GM23248 (cell line): ENCODE results near the gene PPP1R15B.

Source experiments
- EZH2 ChIP-seq: fragments of 200-600 bp; sonication (generic); IDR thresholded peaks from 2 replicates; pipeline ENCODE4 v1.6.1; 2018; ENCODE audit warnings: antibody characterized with exemption, mild to moderate bottlenecking; ENCODE audit not compliant: insufficient read depth, poor library complexity, severe bottlenecking
- EZH2phosphoT487 ChIP-seq: fragments of 200-600 bp; sonication (generic); IDR thresholded peaks from 2 replicates; pipeline ENCODE4 v1.6.1; 2018; ENCODE audit warnings: antibody characterized with exemption, moderate library complexity, mild to moderate bottlenecking, low read depth; ENCODE audit not compliant: insufficient read depth

GRCh38 chr1:204437796-204438570 is 26.4 kb upstream of the PPP1R15B start:
- TF ChIP-seq EZH2 (no peak), EZH2phosphoT487 (no peak)
